Right renal pelvis (tissue), 4 donors: ENCODE measurements around the gene PRSS56. TPM values are rescaled to one million over a fixed set of nuclear protein-coding genes. Genes with fewer than 3 reads are reported as not detected.
A peak's percentile ranks its signal among the peaks of the same experiment; 100 is the strongest.

ENCODE experiments used
- DNase-seq, 4 donors: peaks; one replicate each; pipeline ENCODE4 v3.0.0-alpha.2; 2013; ENCODE audit warnings: low read depth in 4 of 4, low spot score in 3 of 4, missing footprints in 1 of 4
- polyA plus RNA-seq, 4 donors: library from polyadenylated mRNA; unstranded; fragments of 120-200 nt; gene quantifications; one replicate each; pipeline ENCODE4 v1.2.1, GENCODE V29; 2013; ENCODE audit not compliant: insufficient read length in 4 of 4

PRSS56 gene
- polyA plus RNA-seq, 4 donors: 0.23 TPM; not detected in 3

- DNase-seq: no peak
Measured at GRCh38 chr2:232539298-232540231, 19.4 kb downstream of the PRSS56 start, which contains the start of gene CHRNG. Gene CHRNG, plus strand, starts transcription at chr2:232539692. Its CDS starts 56 bp downstream, at chr2:232539748.

- no peak for DNase-seq
Measured at GRCh38 chr2:232540441-232541041, 20.4 kb downstream of the PRSS56 start.

GRCh38 chr2:232541195-232541960 lies 21.2 kb downstream of the PRSS56 start:
- no peak for DNase-seq

GRCh38 chr2:232541961-232542714 lies 21.9 kb downstream of the PRSS56 start:
- no peak for DNase-seq

GRCh38 chr2:232542715-232543467 lies 22.7 kb downstream of the PRSS56 start:
- no peak for DNase-seq

GRCh38 chr2:232543491-232543890 lies 23.3 kb downstream of the PRSS56 start:
- DNase-seq: no peak

GRCh38 chr2:232543928-232544631 lies 23.9 kb downstream of the PRSS56 start:
- no peak for DNase-seq

GRCh38 chr2:232544674-232545073 lies 24.5 kb downstream of the PRSS56 start:
- DNase-seq: no peak

- no peak for DNase-seq
Measured at GRCh38 chr2:232545511-232546375, 25.6 kb downstream of the PRSS56 start.

- no peak for DNase-seq
Measured at GRCh38 chr2:232547991-232548390, 27.8 kb downstream of the PRSS56 start.

GRCh38 chr2:232549655-232550353 lies 29.6 kb downstream of the PRSS56 start:
- no peak for DNase-seq

GRCh38 chr2:232550354-232551249 lies 30.4 kb downstream of the PRSS56 start, which contains the start of the genes EIF4E2 and TIGD1:
Gene EIF4E2, plus strand, starts transcription at chr2:232550689. Its CDS starts 36 bp downstream, at chr2:232550725.
Gene TIGD1, minus strand, starts transcription at chr2:232550557. Its CDS starts 675 bp downstream, at chr2:232549882.
- peak; percentile 86 to 89 (median 87) for DNase-seq

- DNase-seq: no peak
Measured at GRCh38 chr2:232551250-232551638, 31.1 kb downstream of the PRSS56 start.

GRCh38 chr2:232551776-232552175 lies 31.6 kb downstream of the PRSS56 start:
- DNase-seq: no peak

GRCh38 chr2:232556426-232556825 lies 36.2 kb downstream of the PRSS56 start:
- no peak for DNase-seq

- DNase-seq: no peak
Measured at GRCh38 chr2:232562515-232563151, 42.4 kb downstream of the PRSS56 start.
